NCI-H146 treated with DMSO at 0.1 percent for 48 hours (cell line): ENCODE results near the gene MAP4.
"Not testable (repeated sequence)": the region's sequence is repeated elsewhere in the genome, so short reads cannot be mapped to it uniquely, and the experiment has no call there.

ENCODE experiments used
- DNase-seq: peaks from one replicate; lab custom pipeline; 2025; ENCODE audit not compliant: unreplicated experiment; lab: John Stamatoyannopoulos, UW

The MAP4 gene, protein sequence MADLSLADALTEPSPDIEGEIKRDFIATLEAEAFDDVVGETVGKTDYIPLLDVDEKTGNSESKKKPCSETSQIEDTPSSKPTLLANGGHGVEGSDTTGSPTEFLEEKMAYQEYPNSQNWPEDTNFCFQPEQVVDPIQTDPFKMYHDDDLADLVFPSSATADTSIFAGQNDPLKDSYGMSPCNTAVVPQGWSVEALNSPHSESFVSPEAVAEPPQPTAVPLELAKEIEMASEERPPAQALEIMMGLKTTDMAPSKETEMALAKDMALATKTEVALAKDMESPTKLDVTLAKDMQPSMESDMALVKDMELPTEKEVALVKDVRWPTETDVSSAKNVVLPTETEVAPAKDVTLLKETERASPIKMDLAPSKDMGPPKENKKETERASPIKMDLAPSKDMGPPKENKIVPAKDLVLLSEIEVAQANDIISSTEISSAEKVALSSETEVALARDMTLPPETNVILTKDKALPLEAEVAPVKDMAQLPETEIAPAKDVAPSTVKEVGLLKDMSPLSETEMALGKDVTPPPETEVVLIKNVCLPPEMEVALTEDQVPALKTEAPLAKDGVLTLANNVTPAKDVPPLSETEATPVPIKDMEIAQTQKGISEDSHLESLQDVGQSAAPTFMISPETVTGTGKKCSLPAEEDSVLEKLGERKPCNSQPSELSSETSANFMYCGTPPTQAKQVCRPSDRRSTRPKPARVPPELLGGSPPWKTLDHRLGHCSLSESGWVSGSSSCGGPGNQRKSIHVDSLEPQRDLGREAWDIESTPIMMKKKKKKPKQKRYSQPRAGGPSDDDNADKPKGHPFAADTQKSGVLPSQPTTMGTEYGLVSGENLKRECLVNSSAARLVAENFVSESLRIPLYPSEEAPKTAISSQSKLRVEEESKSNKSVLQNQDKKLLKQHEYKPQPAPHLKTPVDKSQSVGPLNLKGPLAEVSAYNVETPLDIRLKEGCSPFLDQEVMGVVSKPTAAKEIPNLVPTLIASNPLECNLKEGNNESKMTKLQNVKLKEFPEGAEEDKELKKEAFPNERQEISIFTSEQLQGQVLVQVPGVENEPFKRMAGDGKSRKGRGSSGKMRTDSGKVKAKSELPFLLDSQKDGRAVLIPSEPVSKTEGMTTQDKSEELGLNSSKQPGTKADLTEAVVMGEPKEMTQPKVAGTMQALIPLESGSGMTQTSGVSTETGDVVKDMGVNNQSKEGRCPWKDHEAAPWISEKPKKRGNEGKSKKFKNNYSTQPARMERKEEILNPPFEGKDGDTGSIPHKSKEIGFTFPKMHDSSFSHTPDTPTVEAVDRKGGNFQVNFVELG (N-terminal part only)

DNA sequence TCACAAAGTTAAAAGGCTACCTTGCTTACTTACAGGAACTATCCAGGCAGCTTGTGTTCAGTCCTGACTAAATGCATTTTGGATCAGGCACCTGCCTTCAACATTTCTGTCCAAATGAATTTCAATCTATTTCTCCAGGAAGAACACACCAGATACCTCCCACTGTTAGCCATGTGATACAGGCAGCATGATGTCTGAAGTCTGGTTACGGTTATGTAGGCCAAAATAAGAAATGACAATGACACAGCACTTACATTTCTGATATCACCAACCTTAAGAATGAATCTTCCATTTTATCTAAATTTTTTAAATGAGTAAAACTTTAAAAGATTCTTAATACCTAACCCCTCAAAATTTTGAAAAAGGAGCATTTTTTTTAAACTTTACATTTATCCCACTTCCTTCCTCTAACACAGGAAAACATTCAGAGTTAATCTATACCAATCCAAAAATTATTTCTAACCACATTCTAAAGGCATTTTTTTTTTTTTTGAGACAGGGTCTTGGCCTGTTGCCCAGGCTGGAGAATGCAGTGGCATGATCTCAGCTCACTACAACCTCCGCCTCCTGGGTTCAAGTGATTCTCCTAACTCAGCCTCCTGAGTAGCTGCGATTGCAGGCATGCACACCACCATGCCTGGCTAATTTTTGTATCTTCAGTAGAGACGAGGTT is at the start of gene MAP4:
TSS of gene MAP4 (minus strand) at position 116 of the 673 bp plus-strand sequence. CDS start 17,556 bp downstream, outside the sequence.
- DNase-seq: no peak

DNA sequence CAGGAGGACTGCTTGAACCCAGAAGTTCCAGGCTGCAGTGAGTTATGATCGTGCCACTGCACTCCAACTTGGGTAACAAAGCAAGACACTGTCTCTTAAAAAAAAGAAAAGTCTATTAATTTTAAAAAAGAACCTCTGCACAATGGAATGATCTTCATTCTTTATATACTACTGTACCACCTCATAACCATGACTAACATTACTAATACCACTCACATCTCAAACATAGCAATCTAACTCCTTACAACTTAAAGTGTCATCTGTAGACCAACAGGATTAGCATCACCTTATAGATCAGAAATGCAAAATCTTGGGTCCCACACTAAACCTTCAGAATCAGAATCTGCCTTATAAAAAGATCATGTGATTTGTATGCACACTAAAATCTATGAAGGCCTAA is 48.8 kb upstream of the MAP4 start:
- DNase-seq: no peak

DNA sequence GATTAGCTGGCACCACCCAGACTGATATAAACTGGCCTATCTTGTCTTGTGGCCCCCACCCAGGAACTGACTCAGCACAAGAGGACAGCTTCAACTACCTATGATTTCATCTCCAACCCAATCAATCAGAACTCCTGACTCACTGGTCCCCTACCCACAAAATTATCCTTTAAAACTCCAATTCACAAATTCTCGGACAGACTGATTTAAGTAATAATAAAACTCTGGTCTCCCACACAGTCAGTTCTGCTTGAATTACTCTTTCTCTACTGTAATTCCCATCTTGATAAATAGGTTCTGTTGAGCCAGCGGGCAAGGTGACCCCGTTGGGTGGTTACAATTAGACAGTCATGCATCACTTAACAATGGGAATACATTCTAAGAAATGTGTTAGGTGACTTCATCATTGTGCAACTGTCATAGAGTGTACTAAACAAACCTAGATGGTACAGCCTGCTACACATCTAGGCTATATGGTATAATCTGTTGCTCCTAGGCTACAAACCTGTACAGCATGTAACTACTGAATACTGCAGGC is 48.1 kb upstream of the MAP4 start:
- DNase-seq: no peak

DNA sequence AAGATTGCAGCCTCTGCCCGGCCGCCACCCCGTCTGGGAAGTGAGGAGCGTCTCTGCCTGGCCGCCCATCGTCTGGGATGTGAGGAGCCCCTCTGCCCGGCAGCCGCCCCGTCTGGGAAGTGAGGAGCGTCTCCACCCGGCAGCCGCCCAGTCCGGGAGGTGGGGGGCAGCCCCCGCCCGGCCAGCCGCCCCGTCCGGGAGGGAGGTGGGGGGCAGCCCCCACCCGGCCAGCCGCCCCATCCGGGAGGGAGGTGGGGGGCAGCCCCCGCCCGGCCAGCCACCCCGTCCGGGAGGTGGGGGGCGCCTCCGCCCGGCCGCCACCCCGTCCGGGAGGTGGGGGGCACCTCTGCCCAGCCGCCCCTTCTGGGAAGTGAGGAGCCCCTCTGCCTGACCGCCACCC is 45.4 kb upstream of the MAP4 start:
- DNase-seq: not testable (repeated sequence)

DNA sequence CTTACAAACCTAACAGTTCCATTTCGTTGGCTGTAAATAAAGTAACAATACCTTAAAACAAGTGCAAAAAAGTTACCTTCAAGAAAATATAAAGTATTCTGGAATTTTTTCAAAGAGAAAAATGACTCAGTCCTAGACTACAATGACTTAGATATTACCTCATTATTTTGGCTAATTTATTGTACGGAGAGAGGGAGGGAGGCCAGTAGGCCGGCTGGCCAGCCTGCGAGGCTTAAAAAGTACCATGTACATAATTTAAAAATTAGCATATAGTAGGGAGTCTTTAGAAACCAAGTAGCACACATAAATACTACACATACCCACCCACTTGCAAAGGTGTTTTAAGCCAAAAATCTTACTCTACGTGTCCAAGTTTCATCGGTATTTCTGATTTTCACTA is 41.9 kb upstream of the MAP4 start:
- no peak for DNase-seq

DNA sequence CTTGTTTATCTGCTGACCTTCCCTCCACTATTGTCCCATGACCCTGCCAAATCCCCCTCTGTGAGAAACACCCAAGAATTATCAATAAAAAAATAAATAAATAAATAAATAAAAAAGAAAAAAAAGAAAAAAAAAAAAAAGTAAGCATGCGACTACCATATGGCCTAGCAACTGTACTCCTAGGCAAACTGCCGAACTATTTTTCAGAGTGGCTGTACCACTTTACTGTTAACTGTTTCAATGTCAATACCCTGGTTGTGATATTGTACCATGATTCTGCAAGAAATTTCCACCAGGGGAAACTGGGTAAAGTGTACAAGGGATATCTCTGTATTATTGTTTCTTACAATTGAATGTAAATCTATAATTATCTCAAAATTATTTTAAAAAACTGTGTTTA is 41.3 kb upstream of the MAP4 start:
- no peak for DNase-seq

DNA sequence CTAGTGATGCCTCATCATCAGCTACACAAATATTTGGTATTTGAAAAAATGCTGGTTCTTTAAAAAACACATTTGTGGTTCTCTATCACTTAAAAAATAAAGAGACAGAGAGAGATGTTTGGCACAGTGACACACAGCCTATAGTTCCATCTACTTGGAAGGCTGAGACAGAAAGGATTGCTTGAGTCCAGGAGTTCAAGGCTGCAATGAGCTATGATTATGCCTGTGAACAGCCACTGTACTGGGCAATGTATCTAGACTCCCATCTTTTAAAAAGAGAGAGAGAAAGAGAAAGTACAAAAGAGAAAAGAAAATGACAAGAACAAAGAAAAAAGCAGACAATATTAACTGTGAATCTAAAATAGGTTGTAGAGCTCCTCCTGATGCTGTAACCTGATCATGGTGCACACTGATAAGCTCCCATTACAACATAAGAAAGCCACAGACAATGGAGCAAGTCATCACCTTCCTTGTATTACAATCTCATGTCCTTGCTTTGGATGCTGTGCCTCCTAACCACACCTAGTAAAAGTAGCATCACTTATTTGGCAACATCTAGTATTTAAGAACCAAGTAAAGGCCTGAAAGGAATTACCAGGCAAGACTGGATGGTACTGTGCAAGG is 31.7 kb upstream of the MAP4 start:
- DNase-seq: no peak

DNA sequence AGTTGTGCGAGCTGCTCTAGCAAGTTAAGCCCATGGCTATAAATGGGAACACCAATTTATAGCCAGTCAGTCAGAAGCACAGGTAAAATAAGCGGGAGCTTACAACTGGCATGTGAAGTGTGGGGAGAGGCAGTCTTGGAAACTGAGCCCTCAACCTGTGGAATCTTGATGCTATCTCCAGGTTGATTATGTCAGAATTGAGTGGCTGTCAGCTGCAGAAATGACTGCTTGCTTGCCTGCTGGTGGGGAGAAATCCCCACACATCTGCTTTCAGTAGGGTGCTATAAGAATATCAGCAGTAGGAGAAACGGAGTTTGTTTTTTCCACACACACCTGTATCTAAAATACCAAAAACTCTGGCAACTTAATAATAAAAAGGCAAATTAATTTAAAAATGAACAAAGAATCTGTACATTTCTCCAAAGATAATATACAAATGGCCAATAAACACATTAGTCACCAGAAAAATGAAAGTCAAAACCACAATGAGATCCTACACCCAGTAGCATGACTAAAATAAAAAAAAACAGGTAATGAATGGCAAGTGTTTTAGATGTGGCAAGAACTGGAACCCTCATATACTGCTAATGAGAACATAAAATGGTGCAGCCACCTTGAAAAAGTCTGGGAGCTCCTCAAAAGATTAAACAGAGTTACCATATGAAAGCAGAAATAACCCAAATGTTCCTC is 26.0 kb upstream of the MAP4 start:
- DNase-seq: no peak

DNA sequence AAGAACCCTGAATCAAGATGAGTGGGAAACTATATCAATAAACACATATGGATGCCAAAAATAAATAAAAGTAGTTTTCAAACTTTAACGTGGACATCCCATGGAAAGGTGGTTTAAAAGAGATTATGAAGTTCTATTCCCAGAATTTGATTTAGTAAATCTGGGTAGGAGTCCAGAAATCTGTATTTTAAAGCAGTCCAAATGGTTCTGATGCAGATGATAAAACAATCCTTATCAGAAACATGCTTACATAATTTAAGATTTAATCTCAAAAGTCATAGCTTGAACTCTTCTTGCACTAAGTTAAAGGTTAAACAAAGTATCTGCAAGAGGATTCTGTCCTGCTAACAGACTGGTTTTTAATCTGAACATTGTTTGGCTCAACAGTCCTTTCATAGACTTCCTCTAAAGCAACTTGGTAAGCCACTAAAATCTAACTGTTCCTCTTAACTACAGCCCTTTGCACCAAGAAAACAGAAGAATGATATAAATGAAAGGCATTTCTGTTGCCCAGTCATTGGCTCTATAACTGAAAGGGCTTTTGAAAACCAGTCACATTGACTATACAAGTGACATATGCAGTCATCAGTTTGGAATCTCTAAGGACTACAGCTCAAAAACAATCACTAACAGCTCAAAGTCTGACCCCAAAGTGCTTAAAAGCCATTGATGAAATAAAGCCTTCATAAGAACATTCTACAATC is 23.4 kb upstream of the MAP4 start:
- DNase-seq: no peak

DNA sequence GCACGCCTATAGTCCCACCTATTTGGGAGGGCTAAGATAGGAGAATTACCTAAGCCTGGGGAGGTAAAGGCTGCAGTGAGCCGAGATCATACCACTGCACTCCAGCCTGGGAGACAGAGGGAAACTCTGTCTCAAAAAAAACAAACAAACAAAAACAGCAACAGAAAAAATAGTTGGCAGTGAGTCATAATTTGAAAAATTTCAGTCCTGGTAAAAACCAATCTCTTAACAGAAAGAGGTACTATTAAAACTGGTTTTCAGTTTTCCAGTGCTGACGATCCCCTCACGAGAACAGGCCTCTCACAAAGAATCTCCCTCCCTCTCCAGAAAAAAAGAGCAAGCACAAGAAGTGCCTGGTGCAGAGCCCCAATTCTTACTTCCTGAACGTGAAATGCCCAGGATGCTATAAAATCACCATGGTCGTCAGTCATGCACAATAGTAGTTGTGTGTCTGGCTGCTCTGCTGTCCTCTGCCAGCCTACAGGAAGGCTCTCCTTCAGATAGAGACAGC is 22.8 kb upstream of the MAP4 start:
- DNase-seq: no peak

DNA sequence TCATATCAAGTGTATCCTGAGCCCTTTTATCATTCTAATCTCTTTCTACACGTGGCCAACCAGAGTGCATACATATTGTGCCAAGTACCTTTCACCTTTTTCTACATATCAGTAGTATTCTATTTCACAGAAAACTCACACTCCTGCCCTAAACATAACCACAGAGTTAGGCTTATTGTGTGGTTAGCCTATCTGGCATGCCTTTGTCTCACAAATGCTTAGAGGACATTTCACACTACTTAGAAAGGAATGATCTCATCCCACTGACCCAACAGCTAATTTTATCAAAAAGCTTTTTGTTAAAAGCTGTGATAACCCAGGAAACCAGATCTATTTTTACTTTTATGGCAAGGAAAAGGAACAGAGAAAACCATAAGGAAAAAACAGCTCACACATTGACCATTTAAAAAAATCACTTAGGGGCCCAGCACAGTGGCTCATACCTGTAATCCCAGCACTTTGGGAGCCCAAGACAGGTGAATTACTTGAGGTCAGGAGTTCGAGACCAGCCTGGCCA is 17.8 kb upstream of the MAP4 start:
- no peak for DNase-seq

DNA sequence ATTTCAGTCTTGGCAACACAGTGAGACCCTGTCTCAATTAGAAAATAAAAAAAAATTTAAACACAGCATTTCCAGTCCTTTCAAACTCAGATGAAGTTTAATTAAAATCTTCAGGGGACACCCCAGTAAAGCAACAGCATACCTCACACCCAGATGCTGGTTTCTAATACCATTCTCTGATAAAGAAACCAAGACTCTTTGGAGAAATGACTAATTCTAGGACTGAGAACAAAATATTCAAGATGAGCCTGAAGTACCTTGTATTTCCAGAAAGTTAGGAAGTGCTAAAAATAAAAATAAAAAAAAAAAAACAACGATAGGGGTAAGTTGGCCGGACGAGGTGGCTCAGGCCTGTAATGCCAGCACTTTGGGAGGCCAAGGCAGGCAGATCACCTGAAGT is 14.0 kb upstream of the MAP4 start:
- no peak for DNase-seq

DNA sequence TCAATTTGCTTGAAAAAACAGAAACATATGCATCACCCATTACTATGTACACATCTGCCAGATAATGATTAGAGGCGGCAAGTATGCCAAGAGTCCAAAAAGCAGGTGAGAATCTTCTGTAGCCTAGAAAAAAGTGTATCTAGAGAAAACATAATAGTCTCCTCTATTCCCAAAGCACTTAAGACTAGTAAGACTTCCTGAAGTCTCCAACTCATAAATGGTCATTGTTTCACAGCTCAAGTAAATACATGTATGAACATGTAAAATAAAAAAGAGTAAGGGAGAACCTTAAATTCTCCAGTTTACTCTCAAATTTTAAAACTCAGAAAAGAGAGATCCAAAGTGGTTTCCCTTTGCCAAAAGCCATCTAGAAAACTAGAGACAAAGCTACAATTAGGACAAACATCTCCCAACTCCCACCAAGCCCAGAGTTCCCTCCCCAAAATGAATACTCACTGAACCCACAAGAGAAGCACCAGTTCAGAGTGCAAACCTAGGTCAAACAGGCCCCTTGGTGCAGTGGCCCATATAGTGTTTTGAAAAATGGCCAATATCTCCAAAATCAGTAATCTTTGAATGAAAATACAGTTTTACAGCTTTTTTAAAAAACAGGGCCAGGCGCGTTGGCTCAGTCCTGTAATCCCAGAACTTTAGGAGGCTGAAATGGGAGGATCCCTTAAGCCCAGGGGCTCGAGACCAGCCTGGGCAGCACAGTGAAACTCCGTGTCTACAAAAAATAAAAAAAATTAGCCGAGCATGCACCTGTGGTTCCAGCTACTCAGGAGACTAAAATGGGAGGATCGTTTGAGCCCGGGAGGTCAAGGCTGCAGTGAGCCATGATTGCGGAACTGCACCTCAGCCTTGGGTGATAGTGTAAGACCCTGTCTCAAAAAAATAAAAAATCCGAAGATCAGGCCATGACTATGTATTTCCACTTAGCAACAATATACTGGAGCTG is 11.0 kb upstream of the MAP4 start:
- DNase-seq: no peak

DNA sequence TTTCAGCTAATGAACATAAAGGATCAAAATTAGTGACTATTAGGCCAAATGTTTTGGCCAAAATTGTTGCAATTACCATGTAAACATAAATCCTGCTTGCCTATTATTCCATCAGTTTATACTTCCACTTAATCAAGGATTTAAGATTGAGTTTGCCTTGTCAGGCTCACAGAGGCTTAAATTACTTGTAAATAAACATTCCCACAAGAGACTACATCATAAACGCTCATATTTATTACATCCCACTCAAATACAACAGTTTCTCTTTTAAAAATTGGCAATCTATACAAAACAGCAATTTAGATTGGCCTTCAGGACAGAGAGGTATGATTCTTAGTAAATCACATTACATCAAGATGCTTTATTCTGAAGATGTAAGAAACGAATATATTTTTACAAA is 9.9 kb upstream of the MAP4 start:
- no peak for DNase-seq

DNA sequence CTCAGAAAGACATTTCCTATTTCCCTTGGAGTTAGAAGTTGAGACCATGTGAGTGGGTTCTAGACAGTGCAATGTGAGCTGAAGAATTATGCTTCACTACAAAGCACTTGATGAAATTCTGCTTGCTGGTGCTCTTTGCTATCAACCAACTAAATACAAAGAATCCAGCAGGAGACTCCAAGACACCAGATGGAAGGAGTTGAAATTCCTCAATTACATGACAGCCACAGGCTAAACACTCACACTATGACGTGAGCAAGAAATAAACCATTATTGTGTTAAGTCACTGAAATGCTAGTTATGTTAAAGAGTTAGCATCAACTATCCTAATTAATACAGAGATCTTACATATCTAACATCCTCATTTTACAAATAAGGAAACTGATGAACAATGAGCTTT is 8.2 kb upstream of the MAP4 start:
- DNase-seq: no peak

DNA sequence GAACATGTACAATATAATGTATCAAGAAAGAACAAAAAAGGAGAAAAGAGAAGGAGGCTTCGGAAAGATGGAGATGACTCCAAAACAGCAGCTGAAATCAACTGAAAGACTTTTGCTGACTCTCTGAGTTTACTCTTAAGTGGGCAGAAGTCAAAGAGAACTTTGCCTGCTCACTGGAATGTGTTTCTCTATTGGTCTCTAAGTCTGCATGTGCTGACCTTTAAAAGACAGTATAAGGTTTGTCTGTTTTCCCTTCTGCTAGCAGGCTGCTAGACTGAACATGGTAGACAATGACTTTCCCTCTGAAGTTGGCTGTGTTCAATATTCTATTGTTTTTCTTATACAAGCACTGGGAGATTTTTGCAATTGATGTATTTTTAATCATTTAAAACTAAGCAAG is 7.2 kb upstream of the MAP4 start:
- no peak for DNase-seq

DNA sequence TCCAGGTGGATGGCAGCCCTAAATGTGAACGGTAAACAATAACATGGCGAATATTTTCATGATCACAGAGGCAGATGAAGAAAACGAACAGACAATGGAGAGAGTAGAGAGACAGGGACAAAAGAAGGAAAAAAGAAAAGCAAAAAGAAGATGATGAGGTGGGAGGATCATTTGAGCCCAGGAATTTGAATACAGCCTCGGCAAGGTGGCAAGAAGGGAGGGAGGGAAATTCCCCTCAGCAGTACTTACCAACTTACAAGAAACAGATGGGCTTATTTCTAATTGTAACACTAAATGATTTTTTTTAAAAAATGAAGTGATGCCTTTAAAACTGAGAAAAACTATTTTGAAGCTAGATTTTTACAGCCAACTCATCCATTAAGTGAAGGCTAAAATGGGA is 6.0 kb upstream of the MAP4 start:
- no peak for DNase-seq
